Endodermal cell (in vitro differentiated cells): Measurements from ENCODE around the gene UMODL1. TPM values are rescaled to one million over a fixed set of nuclear protein-coding genes. Genes with fewer than 3 reads are reported as not detected.

Experiments used
- DNase-seq: peaks from one replicate; pipeline ENCODE4 v3.0.0-alpha.2; 2017
- H3K27ac ChIP-seq: 2 replicates; pipeline ENCODE4 v1.5.1; 2013; ENCODE audit warnings: mild to moderate bottlenecking, low read depth, low read length, moderate library complexity
- H3K27me3 ChIP-seq: 2 replicates; pipeline ENCODE4 v1.6.1; 2013; ENCODE audit warnings: mild to moderate bottlenecking, low read length, moderate library complexity; ENCODE audit not compliant: insufficient read depth, control insufficient read depth, poor library complexity, severe bottlenecking
- H3K36me3 ChIP-seq: 2 replicates; pipeline ENCODE4 v1.7.0; 2013; ENCODE audit warnings: mild to moderate bottlenecking, low read length, moderate library complexity; ENCODE audit not compliant: control insufficient read depth, insufficient read depth
- H3K4me1 ChIP-seq: one replicate; pipeline ENCODE4 v1.7.0; 2013; ENCODE audit warnings: low read length; ENCODE audit not compliant: control insufficient read depth, insufficient read depth
- H3K4me3 ChIP-seq: 2 replicates; pipeline ENCODE4 v1.5.1; 2013; ENCODE audit warnings: mild to moderate bottlenecking, low read length, moderate library complexity
- H3K9ac ChIP-seq: 2 replicates; pipeline ENCODE4 v1.6.1; 2013; ENCODE audit warnings: mild to moderate bottlenecking, low read length, moderate library complexity; ENCODE audit not compliant: poor library complexity, severe bottlenecking; ENCODE audit errors: extremely low read depth
- H3K9me3 ChIP-seq: 2 replicates; pipeline ENCODE4 v1.6.1; 2013; ENCODE audit warnings: mild to moderate bottlenecking, low read length, moderate library complexity; ENCODE audit not compliant: control insufficient read depth
- H3K27ac Mint-ChIP-seq: 2 replicates; pipeline ENCODE4 v1.8.0; 2020; ENCODE audit warnings: mixed read lengths
- H3K27me3 Mint-ChIP-seq: 2 replicates; pipeline ENCODE4 v1.8.0; 2021; ENCODE audit warnings: mild to moderate bottlenecking, mixed read lengths; ENCODE audit not compliant: insufficient read depth
- H3K36me3 Mint-ChIP-seq: 2 replicates; pipeline ENCODE4 v1.8.0; 2020; ENCODE audit warnings: low read depth, mixed read lengths
- H3K4me1 Mint-ChIP-seq: 2 replicates; pipeline ENCODE4 v1.8.0; 2020; ENCODE audit warnings: mixed read lengths
- H3K4me3 Mint-ChIP-seq: 2 replicates; pipeline ENCODE4 v1.8.0; 2020; ENCODE audit warnings: mild to moderate bottlenecking, moderate library complexity, mixed read lengths
- H3K9me3 Mint-ChIP-seq: 2 replicates; pipeline ENCODE4 v1.8.0; 2020; ENCODE audit warnings: mild to moderate bottlenecking, mixed read lengths
- WGBS, 2 experiments: methylation state at CpG; one replicate each; pipeline versions ENCODE4 v1.1.5 to v1.1.7; 2013; ENCODE audit warnings: missing lambda C conversion rate in 2 of 2, mixed read lengths in 1 of 2; ENCODE audit not compliant: insufficient coverage in 1 of 2, insufficient read length in 1 of 2; 5-methylcytosine and 5-hydroxymethylcytosine counted together
- total RNA-seq, 2 donors: library from RNA; stranded (reverse); fragmentation: NEBNext Ultra II Directional in 1 of 2; extraction: Animal tissue kit (Norgen Biotek cat#: 25700) in 1 of 2; gene quantifications; 2 replicates in 1 of 2; 3 replicates in 1 of 2; pipeline ENCODE4 v1.2.1, GENCODE V29; 2021
- TF ChIP-seq, protein P1 (sequence below): fragments of 200-600 bp; sonication (generic); conservative IDR thresholded peaks from 2 replicates; pipeline ENCODE4 v1.5.0; 2021; ENCODE audit warnings: antibody characterized with exemption, mild to moderate bottlenecking

Gene UMODL1
- total RNA-seq, 2 donors from 2014 or later = 0.24 to 0.49 TPM

DNA sequence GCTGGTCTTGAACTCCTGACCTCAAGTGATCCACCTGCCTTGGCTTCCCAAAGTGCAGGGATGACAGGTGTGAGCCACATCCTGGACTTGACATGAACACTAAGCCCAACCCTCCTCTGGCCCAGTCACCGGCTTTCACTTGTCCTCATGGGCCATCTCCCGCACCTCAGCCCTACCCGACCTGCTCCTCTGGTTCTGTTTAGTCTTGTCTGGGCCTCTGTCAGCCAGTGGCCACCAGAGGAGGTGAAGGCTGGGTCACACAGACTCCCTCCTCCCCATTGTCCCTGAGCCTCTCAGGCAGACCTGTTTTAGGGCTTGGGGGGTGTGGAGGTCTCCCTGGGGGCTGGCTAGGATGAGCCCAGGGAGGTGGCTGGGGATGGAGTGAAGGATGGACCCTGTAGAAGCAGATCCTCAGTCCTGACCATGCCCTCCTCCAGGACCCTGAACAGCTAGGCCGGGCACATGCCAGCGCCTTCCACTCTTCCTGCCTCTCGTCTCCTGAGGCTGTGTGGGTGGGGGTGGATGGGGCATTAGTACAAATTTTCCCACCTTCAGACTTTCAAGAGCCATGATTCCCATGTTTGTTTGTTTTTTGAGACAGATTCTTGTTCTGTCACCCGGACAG lies 26.1 kb upstream of the UMODL1 start:
- no peak overlapping the region for H3K4me3 Mint-ChIP-seq

DNA sequence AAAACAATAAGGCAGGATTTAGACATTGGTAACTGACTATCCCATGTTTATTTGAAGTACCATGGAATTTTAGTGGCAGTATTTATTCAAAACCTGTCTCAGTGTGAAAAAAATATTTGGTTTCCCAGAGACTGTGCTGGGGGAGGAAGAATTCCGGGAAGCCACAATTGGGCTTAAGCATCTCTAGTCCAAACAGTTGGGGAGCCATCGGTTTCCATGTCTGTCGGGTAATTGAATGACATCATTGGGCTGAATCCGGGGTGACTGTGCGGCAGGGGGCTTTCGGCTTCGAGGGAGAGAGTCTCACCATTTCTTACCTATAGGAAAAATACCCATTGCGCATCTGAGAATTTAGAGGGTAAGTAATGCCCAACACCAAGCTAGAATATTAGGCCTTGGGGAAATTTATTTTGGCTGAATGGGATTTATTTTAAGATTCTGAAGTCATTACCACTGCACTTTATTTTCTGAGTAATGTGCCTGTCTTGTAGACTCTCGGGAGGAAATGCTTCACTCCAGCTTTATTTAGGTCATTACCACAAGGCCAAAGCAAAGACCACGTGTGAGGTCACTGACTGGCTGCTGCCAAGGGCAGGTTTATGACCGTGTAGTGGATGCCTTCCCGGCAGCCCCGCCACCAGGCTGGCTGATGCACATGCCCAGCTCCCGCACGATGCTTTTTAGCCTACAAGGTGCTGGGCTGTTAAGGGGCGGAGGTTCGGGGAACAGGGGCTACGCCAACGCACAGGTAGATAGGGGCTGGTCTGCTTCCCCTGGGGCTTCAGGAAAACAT lies 23.1 kb upstream of the UMODL1 start:
- Histone ChIP-seq H3K27me3 (no peaks in the 10 kb centered on the region), H3K4me1 (no peaks in the 10 kb centered on the region), H3K36me3 (no peaks in the 10 kb centered on the region), H3K9me3 (peaks cover under 1% of the 10 kb centered on the region), H3K4me3 (no peak overlapping the region), H3K9ac (no peak overlapping the region), H3K27ac (no peak overlapping the region)
- Mint-ChIP-seq H3K27me3 (no peaks in the 10 kb centered on the region), H3K9me3 (peaks cover 9% of the 10 kb centered on the region), H3K27ac (no peak overlapping the region), H3K4me3 (no peak overlapping the region), H3K36me3 (no peaks in the 10 kb centered on the region), H3K4me1 (peaks cover 2% of the 10 kb centered on the region)
- DNase-seq = no peak
- WGBS, 2 experiments = 93 to 96% methylated on average over 12 to 19 of the region's 19 CpGs
- TF ChIP-seq, protein P1, sequence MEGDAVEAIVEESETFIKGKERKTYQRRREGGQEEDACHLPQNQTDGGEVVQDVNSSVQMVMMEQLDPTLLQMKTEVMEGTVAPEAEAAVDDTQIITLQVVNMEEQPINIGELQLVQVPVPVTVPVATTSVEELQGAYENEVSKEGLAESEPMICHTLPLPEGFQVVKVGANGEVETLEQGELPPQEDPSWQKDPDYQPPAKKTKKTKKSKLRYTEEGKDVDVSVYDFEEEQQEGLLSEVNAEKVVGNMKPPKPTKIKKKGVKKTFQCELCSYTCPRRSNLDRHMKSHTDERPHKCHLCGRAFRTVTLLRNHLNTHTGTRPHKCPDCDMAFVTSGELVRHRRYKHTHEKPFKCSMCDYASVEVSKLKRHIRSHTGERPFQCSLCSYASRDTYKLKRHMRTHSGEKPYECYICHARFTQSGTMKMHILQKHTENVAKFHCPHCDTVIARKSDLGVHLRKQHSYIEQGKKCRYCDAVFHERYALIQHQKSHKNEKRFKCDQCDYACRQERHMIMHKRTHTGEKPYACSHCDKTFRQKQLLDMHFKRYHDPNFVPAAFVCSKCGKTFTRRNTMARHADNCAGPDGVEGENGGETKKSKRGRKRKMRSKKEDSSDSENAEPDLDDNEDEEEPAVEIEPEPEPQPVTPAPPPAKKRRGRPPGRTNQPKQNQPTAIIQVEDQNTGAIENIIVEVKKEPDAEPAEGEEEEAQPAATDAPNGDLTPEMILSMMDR = no peak

More for the DNA sequence above, 26.1 kb upstream of the UMODL1 start:
- WGBS, 2 experiments = 89 to 96% methylated on average over 3 to 7 of the region's 7 CpGs
- Histone ChIP-seq H3K27ac (no peak overlapping the region), H3K9me3 (no peaks in the 10 kb centered on the region), H3K27me3 (no peaks in the 10 kb centered on the region), H3K4me3 (no peak overlapping the region), H3K4me1 (no peaks in the 10 kb centered on the region), H3K9ac (no peak overlapping the region), H3K36me3 (no peaks in the 10 kb centered on the region)
- no peak for DNase-seq
- H3K27me3 Mint-ChIP-seq = no peaks in the 10 kb centered on the region
- no peaks in the 10 kb centered on the region for H3K36me3 Mint-ChIP-seq
- H3K4me1 Mint-ChIP-seq = peaks cover 2% of the 10 kb centered on the region
- H3K27ac Mint-ChIP-seq = no peak overlapping the region
- TF ChIP-seq, protein P1 = no peak
- no peaks in the 10 kb centered on the region for H3K9me3 Mint-ChIP-seq

DNA sequence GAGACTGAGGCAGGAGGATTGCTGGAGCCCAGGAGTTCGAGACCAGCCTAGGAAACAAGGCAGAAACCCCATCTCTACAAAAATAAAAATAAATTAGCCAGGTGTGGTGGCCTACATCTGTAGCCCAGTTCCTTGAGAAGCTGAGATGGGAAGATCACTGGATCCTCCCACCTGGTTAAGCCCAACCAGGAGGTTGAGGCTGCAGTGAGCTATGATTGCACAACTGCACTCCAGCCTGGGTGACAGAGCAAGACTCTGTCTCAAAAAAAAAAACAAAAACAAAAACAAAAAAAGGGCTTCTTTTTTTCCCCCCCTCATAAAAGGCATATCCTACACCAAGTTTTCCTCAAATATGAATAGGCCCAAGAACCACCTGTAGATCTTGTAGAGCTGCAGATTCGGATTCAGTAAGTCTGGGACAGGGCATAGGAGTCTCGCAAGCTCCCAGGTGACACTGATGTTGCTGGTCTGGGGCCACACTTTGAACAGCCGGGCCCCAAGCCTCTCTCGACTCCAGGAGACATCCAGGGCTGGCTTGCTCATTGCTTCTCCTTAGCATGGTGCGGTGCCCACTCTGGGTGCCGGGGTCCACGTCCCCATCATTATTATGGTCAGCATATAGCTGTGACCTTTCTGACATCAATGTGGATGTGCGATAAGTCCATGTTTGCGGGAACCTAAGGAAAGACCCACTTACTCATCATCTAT lies 22.1 kb upstream of the UMODL1 start:
- Mint-ChIP-seq H3K4me1 (no peaks in the 10 kb centered on the region), H3K27ac (no peak overlapping the region), H3K9me3 (peaks cover 14% of the 10 kb centered on the region), H3K4me3 (no peak overlapping the region), H3K36me3 (no peaks in the 10 kb centered on the region), H3K27me3 (no peaks in the 10 kb centered on the region)
- H3K4me1 ChIP-seq = no peaks in the 10 kb centered on the region
- TF ChIP-seq, protein P1 = no peak
- no peak for DNase-seq
- no peaks in the 10 kb centered on the region for H3K27me3 ChIP-seq
- H3K9ac ChIP-seq = no peak overlapping the region
- no peaks in the 10 kb centered on the region for H3K36me3 ChIP-seq
- WGBS, 2 experiments = 93 to 96% methylated on average over 9 to 10 of the region's 10 CpGs
- H3K4me3 ChIP-seq = no peak overlapping the region
- peaks cover 7% of the 10 kb centered on the region for H3K9me3 ChIP-seq
- H3K27ac ChIP-seq = no peak overlapping the region
